ACC112 (cell line): ENCODE data around the gene ABCC6.
"Not testable (repeated sequence)": the region's sequence is repeated elsewhere in the genome, so short reads cannot be mapped to it uniquely, and the experiment has no call there.

Source experiments
- H2AFZ ChIP-seq: fragments of 200-600 bp; sonication (generic); one replicate; pipeline ENCODE4 v1.6.0; 2017; ENCODE audit warnings: antibody characterized with exemption, low read length; ENCODE audit not compliant: unreplicated experiment
- H3K27ac ChIP-seq: fragments of 200-600 bp; sonication (generic); 2 replicates; pipeline ENCODE4 v1.5.1; 2014; ENCODE audit warnings: low read depth, mild to moderate bottlenecking, antibody characterized with exemption, low read length, moderate library complexity
- H3K27me3 ChIP-seq: fragments of 200-600 bp; sonication (generic); 2 replicates; pipeline ENCODE4 v1.6.1; 2014; ENCODE audit warnings: mild to moderate bottlenecking, antibody characterized with exemption, low read length, moderate library complexity, mixed read lengths; ENCODE audit not compliant: insufficient read depth
- H3K36me3 ChIP-seq: fragments of 200-600 bp; sonication (generic); 2 replicates; pipeline ENCODE4 v1.6.1; 2016; ENCODE audit warnings: mild to moderate bottlenecking, antibody characterized with exemption, low read length, moderate library complexity, mixed read lengths; ENCODE audit not compliant: insufficient read depth
- H3K4me1 ChIP-seq: fragments of 200-600 bp; sonication (generic); one replicate; pipeline ENCODE4 v1.6.1; 2016; ENCODE audit warnings: low read length, mixed read lengths; ENCODE audit not compliant: insufficient read depth, unreplicated experiment, control insufficient read depth
- H3K4me3 ChIP-seq: fragments of 200-600 bp; sonication (generic); 2 replicates; pipeline ENCODE4 v1.5.1; 2014; ENCODE audit warnings: mild to moderate bottlenecking, low read depth, low read length
- H3K79me2 ChIP-seq: fragments of 200-600 bp; sonication (generic); one replicate; pipeline ENCODE4 v1.6.0; 2016; ENCODE audit warnings: low read length; ENCODE audit not compliant: control insufficient read depth, unreplicated experiment, insufficient read depth

The ABCC6 gene

GRCh38 chr16:16221382-16221781 lies 1.9 kb downstream of the ABCC6 start:
- H3K4me3 ChIP-seq, H3K79me2 ChIP-seq, H3K36me3 ChIP-seq, H3K27ac ChIP-seq, H2AFZ ChIP-seq, H3K27me3 ChIP-seq, H3K4me1 ChIP-seq: not testable (repeated sequence)

- not testable (repeated sequence) for H2AFZ ChIP-seq, H3K79me2 ChIP-seq, H3K27ac ChIP-seq, H3K36me3 ChIP-seq, H3K4me3 ChIP-seq, H3K4me1 ChIP-seq, H3K27me3 ChIP-seq
Measured at GRCh38 chr16:16220449-16220848, 2.8 kb downstream of the ABCC6 start.

GRCh38 chr16:16218787-16219186 lies 4.5 kb downstream of the ABCC6 start:
- H3K27me3 ChIP-seq, H3K4me3 ChIP-seq, H2AFZ ChIP-seq, H3K79me2 ChIP-seq, H3K36me3 ChIP-seq, H3K27ac ChIP-seq, H3K4me1 ChIP-seq: not testable (repeated sequence)

- not testable (repeated sequence) for H3K36me3 ChIP-seq, H2AFZ ChIP-seq, H3K4me1 ChIP-seq, H3K27me3 ChIP-seq, H3K4me3 ChIP-seq, H3K27ac ChIP-seq, H3K79me2 ChIP-seq
Measured at GRCh38 chr16:16218349-16218748, 4.9 kb downstream of the ABCC6 start.

DNA sequence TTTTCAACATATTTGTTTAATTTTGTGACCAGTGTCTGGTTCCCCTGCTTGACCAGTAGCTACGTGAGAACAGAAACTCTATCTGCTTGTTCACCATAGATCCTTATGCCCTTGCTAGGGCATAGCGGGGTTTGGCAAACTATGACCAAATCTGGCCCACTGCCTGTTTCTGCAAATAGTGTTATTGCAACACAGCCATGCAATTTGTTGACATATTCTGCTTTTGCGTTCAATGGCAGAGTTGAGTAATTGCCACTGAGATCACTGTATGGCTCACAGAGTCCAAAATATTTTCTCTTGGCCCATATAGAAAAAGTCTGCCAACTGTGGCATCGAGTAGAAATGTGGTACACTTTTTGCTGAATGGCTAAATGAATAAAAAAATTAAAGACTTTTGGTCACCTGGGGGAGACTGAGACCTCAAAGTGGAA lies 9.4 kb downstream of the ABCC6 start:
- not testable (repeated sequence) for H3K27me3 ChIP-seq, H3K27ac ChIP-seq, H3K36me3 ChIP-seq, H3K79me2 ChIP-seq, H3K4me3 ChIP-seq, H3K4me1 ChIP-seq, H2AFZ ChIP-seq

DNA sequence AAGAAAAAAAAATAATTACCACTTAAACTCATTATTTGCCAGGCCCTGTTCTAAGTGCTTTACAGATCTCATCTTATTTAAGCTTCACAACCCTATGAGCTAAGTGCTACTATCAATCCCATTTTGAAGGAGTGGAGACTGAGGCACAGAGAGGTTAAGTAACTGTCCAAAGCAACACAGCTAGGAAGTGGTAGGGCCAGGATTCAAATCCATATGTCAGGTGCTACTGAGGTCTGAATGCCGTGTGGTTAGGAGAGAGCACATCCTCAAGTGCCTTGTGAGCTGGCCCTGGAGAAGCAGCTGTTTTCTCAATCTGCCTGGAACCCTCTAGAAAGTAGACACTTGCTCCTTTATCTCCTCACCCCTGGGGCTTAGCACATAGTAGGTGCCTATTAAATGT lies 11.9 kb downstream of the ABCC6 start:
- H3K27ac ChIP-seq, H3K27me3 ChIP-seq, H3K36me3 ChIP-seq, H3K4me1 ChIP-seq, H3K4me3 ChIP-seq, H3K79me2 ChIP-seq, H2AFZ ChIP-seq: not testable (repeated sequence)

GRCh38 chr16:16208461-16208860 lies 14.8 kb downstream of the ABCC6 start:
- H3K36me3 ChIP-seq, H3K4me3 ChIP-seq, H3K27ac ChIP-seq, H3K79me2 ChIP-seq, H2AFZ ChIP-seq, H3K27me3 ChIP-seq, H3K4me1 ChIP-seq: not testable (repeated sequence)

GRCh38 chr16:16207787-16208334 lies 15.4 kb downstream of the ABCC6 start:
- not testable (repeated sequence) for H3K4me3 ChIP-seq, H3K27me3 ChIP-seq, H3K79me2 ChIP-seq, H3K36me3 ChIP-seq, H3K27ac ChIP-seq, H2AFZ ChIP-seq, H3K4me1 ChIP-seq

- H3K27ac ChIP-seq, H3K27me3 ChIP-seq, H3K4me3 ChIP-seq, H2AFZ ChIP-seq, H3K79me2 ChIP-seq, H3K4me1 ChIP-seq, H3K36me3 ChIP-seq: not testable (repeated sequence)
Measured at GRCh38 chr16:16207097-16207786, 16.1 kb downstream of the ABCC6 start.

DNA sequence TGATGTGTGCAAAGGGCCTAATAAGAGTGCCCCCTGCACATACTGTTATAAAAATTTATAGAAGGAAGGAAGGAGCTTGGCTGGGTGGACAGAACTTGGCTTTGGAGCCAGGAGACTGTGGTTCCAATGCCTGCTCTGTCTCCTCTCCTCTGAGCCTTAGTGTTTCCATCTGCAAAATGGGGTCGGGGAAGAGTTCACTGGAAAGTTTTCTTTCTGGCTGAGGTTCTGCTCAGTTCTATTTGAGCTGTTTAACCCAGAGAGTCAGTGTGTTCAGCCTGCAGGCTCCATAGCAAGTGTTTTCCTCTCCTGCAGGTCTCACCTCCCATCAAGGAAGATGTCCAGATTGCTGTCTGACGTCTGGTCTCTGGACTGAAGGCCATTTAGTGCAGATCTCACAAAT lies 17.4 kb downstream of the ABCC6 start:
- not testable (repeated sequence) for H3K4me1 ChIP-seq, H3K27ac ChIP-seq, H3K36me3 ChIP-seq, H3K4me3 ChIP-seq, H2AFZ ChIP-seq, H3K27me3 ChIP-seq, H3K79me2 ChIP-seq

DNA sequence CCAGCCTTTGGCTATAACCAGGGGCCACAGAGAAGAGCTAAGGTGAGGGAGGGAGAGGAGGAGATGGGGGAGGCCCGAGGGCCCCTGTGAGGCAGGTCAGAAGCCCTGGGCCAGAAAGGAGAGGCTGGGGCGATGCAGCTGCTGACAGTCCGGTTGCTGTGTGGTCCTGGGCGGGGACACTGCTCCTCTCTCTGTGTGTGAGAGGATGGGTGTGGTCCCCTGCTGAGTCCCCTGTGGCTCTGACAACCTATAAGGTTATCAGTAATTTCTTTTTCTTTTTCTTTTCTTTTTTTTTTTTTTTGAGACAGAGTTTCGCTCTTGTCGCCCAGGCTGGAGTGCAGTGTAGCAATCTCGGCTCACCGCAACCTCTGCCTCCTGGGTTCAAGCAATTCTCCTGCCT lies 18.7 kb downstream of the ABCC6 start:
- H3K36me3 ChIP-seq, H3K4me3 ChIP-seq, H3K4me1 ChIP-seq: not testable (repeated sequence)

More for the DNA sequence above, 18.7 kb downstream of the ABCC6 start:
- H3K27me3 ChIP-seq, H2AFZ ChIP-seq, H3K27ac ChIP-seq, H3K79me2 ChIP-seq: not testable (repeated sequence)
